Upper lobe of left lung (tissue), 4 donors: ENCODE results near the gene ATP9A.
A peak's percentile ranks its signal among the peaks of the same experiment; 100 is the strongest.

Experiments
- CTCF ChIP-seq, 6 experiments: fragments of 450-650 bp in 4 of 6; fragments of 200-600 bp in 2 of 6; sonication (generic) in 2 of 6; IDR thresholded peaks; one replicate each; pipeline ENCODE4 v1.5.1; 2016 to 2019; ENCODE audit warnings: antibody characterized with exemption in 6 of 6
- EP300 ChIP-seq, 4 donors: sonication (generic); formaldehyde crosslinking; IDR thresholded peaks; one replicate each; pipeline ENCODE4 v1.5.1; 2017; ENCODE audit warnings: antibody characterized with exemption in 4 of 4, control low read depth in 2 of 4

- TF ChIP-seq EP300 (IDR thresholded peaks at IDR 0.05): no peak
- peak in 5 of 6 experiments; percentile 22 to 52 (median 42) for TF ChIP-seq CTCF (IDR thresholded peaks at IDR 0.05)
Measured at GRCh38 chr20:51624157-51624731, 143.9 kb downstream of the ATP9A start.
